Body of pancreas (tissue), 4 donors: Measurements from ENCODE around the gene PML. TPM values are rescaled to one million over a fixed set of nuclear protein-coding genes. Genes with fewer than 3 reads are reported as not detected.

Source experiments
- ATAC-seq: fragments of 150-250 bp; one replicate; pipeline ENCODE4 v1.9.1; 2016
- DNase-seq, 4 donors: peaks; one replicate each; pipeline ENCODE4 v3.0.0-alpha.2; 2019
- H3K27ac ChIP-seq, 4 donors: fragments of 200-600 bp; sonication (generic); 1 replicate in 3 of 4; 2 replicates in 1 of 4; pipeline versions ENCODE4 v1.5.1 to v1.6.1; 2016 to 2019; ENCODE audit warnings: mild to moderate bottlenecking in 1 of 4, mixed read lengths in 1 of 4, moderate library complexity in 1 of 4
- H3K27me3 ChIP-seq, 2 donors: fragments of 200-600 bp; sonication (generic); one replicate each; pipeline ENCODE4 v1.6.0; 2016; ENCODE audit warnings: mild to moderate bottlenecking in 1 of 2
- H3K36me3 ChIP-seq, 2 donors: fragments of 200-600 bp; sonication (generic); replicated peaks in 1 of 2; 2 replicates each; pipeline ENCODE4 v1.5.1; 2016; ENCODE audit warnings: low read depth in 2 of 2; ENCODE audit not compliant: insufficient read depth in 1 of 2
- H3K4me1 ChIP-seq: fragments of 200-600 bp; sonication (generic); one replicate; pipeline ENCODE4 v1.6.0; 2016
- H3K4me3 ChIP-seq, 2 donors: fragments of 200-600 bp; sonication (generic); 1 replicate in 1 of 2; 2 replicates in 1 of 2; pipeline ENCODE4 v1.5.1; 2016 to 2019
- H3K9me3 ChIP-seq, 3 donors: fragments of 200-600 bp; sonication (generic); 1 replicate in 2 of 3; 2 replicates in 1 of 3; pipeline ENCODE4 v1.5.1; 2016
- POLR2A ChIP-seq, 3 donors: fragments of 450-650 bp; IDR thresholded peaks; one replicate each; pipeline ENCODE4 v1.6.1; 2016; ENCODE audit warnings: antibody characterized with exemption in 3 of 3, mild to moderate bottlenecking in 2 of 3
- WGBS, 2 donors: methylation state at CpG; one replicate each; pipeline ENCODE4 v1.1.5; 2017; 5-methylcytosine and 5-hydroxymethylcytosine counted together
- intact Hi-C: fragments of 100-400 bp; cut with DNase I; formaldehyde crosslinking; loops from one replicate; pipeline ENCODE4 v1.15.1; 2023
- total RNA-seq, 2 donors: library from RNA; depleted of rRNA; stranded (reverse); fragments of >200 nt; gene quantifications; one replicate each; pipeline ENCODE4 v1.1.0, GENCODE V29; 2016
- TF ChIP-seq, protein P1 (sequence below), 7 experiments: fragments of 450-650 bp in 4 of 7; fragments of 200-600 bp in 3 of 7; sonication (generic) in 3 of 7; IDR thresholded peaks; one replicate each; pipeline ENCODE4 v1.5.1; 2016 to 2019; ENCODE audit warnings: antibody characterized with exemption in 7 of 7

Gene PML
- total RNA-seq, 2 donors from 2014 or later = 27.8 to 38.2 TPM

DNA sequence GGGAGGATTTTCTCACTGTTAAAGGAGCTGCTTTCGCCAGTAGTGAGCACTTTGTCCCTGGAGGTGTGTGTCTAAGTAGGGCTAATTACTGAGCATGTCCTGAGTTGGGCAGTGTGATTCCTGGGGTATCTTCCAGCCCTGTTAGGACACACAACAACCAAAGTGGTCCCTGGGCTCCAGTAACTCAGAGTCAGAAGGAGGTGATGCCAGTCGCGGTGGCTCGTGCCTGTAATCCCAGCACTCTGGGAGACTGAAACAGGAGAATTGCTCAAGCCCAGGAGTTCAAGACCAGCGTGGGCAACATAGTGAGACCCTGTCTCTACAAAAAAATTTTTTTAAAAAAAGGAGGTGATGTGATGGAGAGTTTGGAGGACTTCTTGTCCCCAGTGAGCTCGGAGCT, 37.5 kb downstream of the PML start:
- 90 to 95% methylated on average over 5 to 6 of the region's 6 CpGs for WGBS, 2 donors
- no peak for DNase-seq
- no peaks in the 10 kb centered on the region for H3K27me3 ChIP-seq
- TF ChIP-seq, protein P1, sequence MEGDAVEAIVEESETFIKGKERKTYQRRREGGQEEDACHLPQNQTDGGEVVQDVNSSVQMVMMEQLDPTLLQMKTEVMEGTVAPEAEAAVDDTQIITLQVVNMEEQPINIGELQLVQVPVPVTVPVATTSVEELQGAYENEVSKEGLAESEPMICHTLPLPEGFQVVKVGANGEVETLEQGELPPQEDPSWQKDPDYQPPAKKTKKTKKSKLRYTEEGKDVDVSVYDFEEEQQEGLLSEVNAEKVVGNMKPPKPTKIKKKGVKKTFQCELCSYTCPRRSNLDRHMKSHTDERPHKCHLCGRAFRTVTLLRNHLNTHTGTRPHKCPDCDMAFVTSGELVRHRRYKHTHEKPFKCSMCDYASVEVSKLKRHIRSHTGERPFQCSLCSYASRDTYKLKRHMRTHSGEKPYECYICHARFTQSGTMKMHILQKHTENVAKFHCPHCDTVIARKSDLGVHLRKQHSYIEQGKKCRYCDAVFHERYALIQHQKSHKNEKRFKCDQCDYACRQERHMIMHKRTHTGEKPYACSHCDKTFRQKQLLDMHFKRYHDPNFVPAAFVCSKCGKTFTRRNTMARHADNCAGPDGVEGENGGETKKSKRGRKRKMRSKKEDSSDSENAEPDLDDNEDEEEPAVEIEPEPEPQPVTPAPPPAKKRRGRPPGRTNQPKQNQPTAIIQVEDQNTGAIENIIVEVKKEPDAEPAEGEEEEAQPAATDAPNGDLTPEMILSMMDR (IDR thresholded peaks at IDR 0.05) = no peak
- no peak for TF ChIP-seq POLR2A (IDR thresholded peaks at IDR 0.05)
- H3K27ac ChIP-seq = no peak overlapping the region
- H3K36me3 ChIP-seq = peaks cover 0 to 11% of the 10 kb centered on the region in 2 donors
- ATAC-seq = no peak
- intact Hi-C loops = no loop called here
- no peaks in the 10 kb centered on the region for H3K9me3 ChIP-seq
- no peak overlapping the region for H3K4me3 ChIP-seq
- no peaks in the 10 kb centered on the region for H3K4me1 ChIP-seq

DNA sequence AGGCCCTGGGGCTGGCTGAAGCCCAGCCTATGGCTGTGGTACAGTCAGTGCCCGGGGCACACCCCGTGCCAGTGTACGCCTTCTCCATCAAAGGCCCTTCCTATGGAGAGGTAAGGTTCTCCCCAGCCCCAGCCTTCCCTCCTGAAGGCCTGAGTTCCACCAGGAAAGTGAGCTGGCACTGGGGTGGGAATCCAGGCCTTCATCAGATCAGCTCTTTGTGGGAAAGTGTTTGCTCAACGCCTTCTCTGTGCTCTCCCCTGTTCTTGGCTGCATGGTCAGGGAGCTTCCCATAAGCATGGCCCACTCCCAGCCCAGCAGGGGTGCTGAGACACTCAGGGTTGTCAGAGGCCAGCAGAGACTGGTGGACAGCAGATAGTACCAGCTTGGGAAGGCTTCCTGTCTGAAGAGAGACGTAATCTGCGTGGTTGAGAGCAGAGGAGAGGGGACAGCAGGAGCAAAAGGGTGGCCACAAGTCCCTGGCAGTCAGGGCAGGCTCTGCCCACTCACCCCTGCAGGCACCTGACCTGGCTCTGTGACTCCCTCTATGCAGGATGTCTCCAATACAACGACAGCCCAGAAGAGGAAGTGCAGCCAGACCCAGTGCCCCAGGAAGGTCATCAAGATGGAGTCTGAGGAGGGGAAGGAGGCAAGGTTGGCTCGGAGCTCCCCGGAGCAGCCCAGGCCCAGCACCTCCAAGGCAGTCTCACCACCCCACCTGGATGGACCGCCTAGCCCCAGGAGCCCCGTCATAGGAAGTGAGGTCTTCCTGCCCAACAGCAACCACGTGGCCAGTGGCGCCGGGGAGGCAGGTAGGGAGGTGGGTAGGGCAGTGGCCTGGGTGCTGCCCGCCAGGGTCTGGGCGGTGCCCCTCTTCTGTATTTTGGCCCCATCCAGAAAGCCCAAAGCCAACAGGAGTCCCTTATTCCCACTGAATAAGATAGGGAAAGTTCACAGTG, 38.4 kb downstream of the PML start:
- peaks cover 0 to 11% of the 10 kb centered on the region in 2 donors for H3K36me3 ChIP-seq
- ATAC-seq = no peak
- H3K9me3 ChIP-seq = no peaks in the 10 kb centered on the region
- 79 to 82% methylated on average over 5 to 16 of the region's 16 CpGs for whole genome bisulfite sequencing, 2 donors
- DNase-seq = no peak
- no peak overlapping the region for H3K27ac ChIP-seq
- intact Hi-C loops = no loop called here
- H3K27me3 ChIP-seq = no peaks in the 10 kb centered on the region
- H3K4me1 ChIP-seq = no peaks in the 10 kb centered on the region
- no peak overlapping the region for H3K4me3 ChIP-seq
- no peak for TF ChIP-seq POLR2A (IDR thresholded peaks at IDR 0.05)
- TF ChIP-seq, protein P1 (IDR thresholded peaks at IDR 0.05) = no peak

DNA sequence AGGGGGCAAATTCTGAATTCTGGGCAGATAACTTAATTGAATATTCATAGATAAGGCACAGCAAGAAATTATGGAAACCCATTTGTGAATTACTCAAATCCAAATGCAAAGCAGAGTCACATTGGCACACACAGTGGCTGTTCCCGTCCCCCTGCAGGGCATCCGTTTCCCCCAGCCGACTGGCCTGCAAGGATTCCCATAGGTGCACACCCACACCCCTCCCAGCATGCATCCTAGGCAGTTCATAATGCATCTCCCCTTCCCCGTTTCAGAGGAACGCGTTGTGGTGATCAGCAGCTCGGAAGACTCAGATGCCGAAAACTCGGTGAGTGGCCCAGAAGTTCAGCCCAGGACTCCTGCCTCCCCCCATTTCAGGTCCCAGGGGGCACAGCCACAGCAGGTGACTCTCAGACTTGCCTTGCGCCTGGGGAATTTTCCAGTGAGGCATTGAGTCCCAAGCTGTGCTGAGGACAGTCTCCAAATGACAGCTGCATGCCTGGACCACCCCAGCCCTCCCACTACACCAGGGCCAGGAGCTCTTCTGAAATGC, 39.8 kb downstream of the PML start:
- no peak for DNase-seq
- Histone ChIP-seq H3K9me3 (no peaks in the 10 kb centered on the region), H3K36me3 (peaks cover 0 to 11% of the 10 kb centered on the region in 2 donors), H3K4me3 (no peak overlapping the region), H3K27ac (no peak overlapping the region), H3K4me1 (no peaks in the 10 kb centered on the region), H3K27me3 (no peaks in the 10 kb centered on the region)
- intact Hi-C loops = no loop called here
- ATAC-seq = no peak
- TF ChIP-seq, protein P1 (IDR thresholded peaks at IDR 0.05) = no peak
- no peak for TF ChIP-seq POLR2A (IDR thresholded peaks at IDR 0.05)
- 82 to 87% methylated on average over 7 to 10 of the region's 10 CpGs for WGBS, 2 donors

DNA sequence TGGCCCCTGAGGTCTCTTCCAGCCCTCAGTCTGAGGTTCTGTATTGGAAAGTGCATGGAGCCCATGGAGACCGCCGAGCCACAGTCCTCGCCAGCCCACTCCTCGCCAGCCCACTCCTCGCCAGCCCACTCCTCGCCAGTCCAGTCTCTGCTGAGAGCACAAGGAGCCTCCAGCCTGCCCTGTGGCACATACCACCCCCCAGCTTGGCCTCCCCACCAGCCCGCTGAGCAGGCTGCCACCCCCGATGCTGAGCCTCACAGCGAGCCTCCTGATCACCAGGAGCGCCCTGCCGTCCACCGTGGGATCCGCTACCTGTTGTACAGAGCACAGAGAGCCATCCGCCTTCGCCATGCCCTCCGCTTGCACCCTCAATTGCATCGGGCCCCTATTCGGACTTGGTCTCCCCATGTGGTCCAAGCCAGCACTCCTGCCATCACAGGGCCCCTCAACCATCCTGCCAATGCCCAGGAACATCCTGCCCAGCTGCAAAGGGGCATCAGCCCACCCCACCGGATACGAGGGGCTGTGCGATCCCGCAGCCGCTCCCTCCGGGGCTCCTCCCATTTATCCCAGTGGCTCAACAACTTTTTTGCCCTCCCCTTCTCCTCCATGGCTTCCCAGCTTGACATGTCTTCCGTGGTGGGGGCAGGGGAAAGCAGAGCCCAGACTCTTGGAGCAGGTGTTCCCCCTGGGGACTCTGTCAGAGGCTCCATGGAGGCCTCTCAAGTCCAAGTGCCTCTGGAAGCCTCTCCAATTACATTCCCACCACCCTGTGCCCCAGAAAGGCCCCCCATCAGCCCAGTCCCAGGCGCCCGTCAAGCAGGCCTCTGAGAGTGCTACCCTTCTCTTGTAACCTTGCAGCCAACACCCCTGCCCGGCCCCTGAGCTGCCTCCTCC, 40.9 kb downstream of the PML start:
- H3K36me3 ChIP-seq = peaks cover 0 to 11% of the 10 kb centered on the region in 2 donors
- no peaks in the 10 kb centered on the region for H3K9me3 ChIP-seq
- TF ChIP-seq, protein P1 (IDR thresholded peaks at IDR 0.05) = no peak
- no peak for TF ChIP-seq POLR2A (IDR thresholded peaks at IDR 0.05)
- H3K4me1 ChIP-seq = no peaks in the 10 kb centered on the region
- WGBS, 2 donors = 88 to 94% methylated on average over 25 to 28 of the region's 28 CpGs
- intact Hi-C loops = no loop called here
- ATAC-seq = no peak
- H3K27me3 ChIP-seq = no peaks in the 10 kb centered on the region
- no peak overlapping the region for H3K27ac ChIP-seq
- DNase-seq = no peak
- H3K4me3 ChIP-seq = no peak overlapping the region
